GM15510 (cell line): ENCODE data around the gene ANGPTL4.

Experiments used
- POLR2A ChIP-seq: IDR thresholded peaks from 3 replicates; pipeline ENCODE4 v1.6.1; 2011; ENCODE audit warnings: borderline replicate concordance; ENCODE audit not compliant: insufficient read length; ENCODE audit errors: extremely low read depth

Gene ANGPTL4

GRCh38 chr19:8331263-8331845, 32.6 kb upstream of the ANGPTL4 start:
- no peak for TF ChIP-seq POLR2A

GRCh38 chr19:8332976-8333766, 30.8 kb upstream of the ANGPTL4 start:
- no peak for TF ChIP-seq POLR2A

GRCh38 chr19:8333767-8334457, 30.0 kb upstream of the ANGPTL4 start:
- no peak for TF ChIP-seq POLR2A

GRCh38 chr19:8334458-8335342, 29.3 kb upstream of the ANGPTL4 start:
- no peak for TF ChIP-seq POLR2A

- TF ChIP-seq POLR2A: no peak
These were observed 28.4 kb upstream of the ANGPTL4 start for GRCh38 chr19:8335343-8336071.

GRCh38 chr19:8336072-8336569, 27.8 kb upstream of the ANGPTL4 start:
- TF ChIP-seq POLR2A: no peak

GRCh38 chr19:8336660-8337059, 27.3 kb upstream of the ANGPTL4 start:
- no peak for TF ChIP-seq POLR2A

- no peak for TF ChIP-seq POLR2A
These were observed 26.2 kb upstream of the ANGPTL4 start for GRCh38 chr19:8337728-8338127.

- TF ChIP-seq POLR2A: no peak
These were observed 25.1 kb upstream of the ANGPTL4 start for GRCh38 chr19:8338835-8339234.

GRCh38 chr19:8340341-8341096, 23.4 kb upstream of the ANGPTL4 start:
- TF ChIP-seq POLR2A: no peak

- no peak for TF ChIP-seq POLR2A
These were observed 21.7 kb upstream of the ANGPTL4 start for GRCh38 chr19:8342316-8342683.

- TF ChIP-seq POLR2A: no peak
These were observed 21.1 kb upstream of the ANGPTL4 start, which contains the start of gene KANK3 for GRCh38 chr19:8342684-8343482. Gene KANK3, minus strand, starts transcription at chr19:8343262. Its CDS starts 5,434 bp downstream, at chr19:8337828.
